HG03460 (cell line): ENCODE data around the gene SOX1.

Experiments
- ATAC-seq: cut with Tn5 transposase; IDR thresholded peaks from one replicate; pipeline ENCODE4 v1.9.1; 2021; ENCODE audit not compliant: unreplicated experiment

The SOX1 gene

GRCh38 chr13:112067116-112067741, at the start of gene SOX1:
Gene SOX1, plus strand, starts transcription at chr13:112067149. Its CDS starts 510 bp downstream, at chr13:112067659.
- no peak for ATAC-seq

GRCh38 chr13:112024577-112024976, 42.4 kb upstream of the SOX1 start:
- no peak for ATAC-seq

DNA sequence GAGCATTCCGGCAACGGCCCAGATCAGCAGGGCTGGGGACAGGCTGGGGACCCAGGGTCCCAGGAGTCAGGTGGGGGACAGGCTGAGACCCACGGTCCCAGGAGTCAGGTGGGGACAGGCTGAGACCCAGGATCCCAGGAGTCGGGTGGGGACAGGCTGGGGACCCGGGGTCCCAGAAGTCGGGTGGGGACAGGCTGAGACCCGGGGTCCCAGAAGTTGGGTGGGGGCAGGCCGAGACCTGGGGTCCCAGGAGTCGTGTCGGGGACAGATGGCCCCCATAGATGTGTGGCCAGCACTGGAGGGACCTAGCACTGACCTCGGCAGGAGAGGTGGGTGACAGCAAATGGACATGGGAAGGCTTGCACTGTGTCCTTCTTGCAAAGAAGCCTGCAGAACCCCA, 39.7 kb upstream of the SOX1 start:
- ATAC-seq = no peak

- ATAC-seq = no peak
Observed at GRCh38 chr13:112028481-112028880, 38.5 kb upstream of the SOX1 start.

- ATAC-seq = no peak
Observed at GRCh38 chr13:112029143-112029542, 37.8 kb upstream of the SOX1 start.

GRCh38 chr13:112032186-112032993, 34.6 kb upstream of the SOX1 start:
- ATAC-seq = no peak

- no peak for ATAC-seq
Observed at GRCh38 chr13:112034231-112034630, 32.7 kb upstream of the SOX1 start.

DNA sequence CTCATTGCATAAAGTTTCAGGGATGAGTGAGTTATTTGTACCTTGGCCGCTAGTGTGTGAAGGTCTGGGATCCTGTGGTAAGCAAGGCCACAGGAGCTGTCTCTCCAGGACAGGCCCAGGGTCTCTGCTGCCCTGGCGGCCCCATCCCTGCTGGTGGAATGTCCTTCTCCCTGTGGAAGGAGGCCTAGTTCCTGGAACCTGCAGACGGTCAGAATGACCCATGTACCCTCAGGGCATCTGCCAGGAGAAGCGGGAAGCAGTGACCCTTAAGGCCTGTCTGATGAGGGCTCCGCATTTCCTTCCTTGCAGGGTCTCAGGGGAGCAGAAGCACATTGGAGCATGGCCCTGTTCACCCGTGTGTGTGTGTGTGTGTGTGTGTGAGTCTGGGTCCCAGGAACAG, 32.1 kb upstream of the SOX1 start:
- ATAC-seq = no peak

- ATAC-seq = no peak
Observed at GRCh38 chr13:112042496-112042895, 24.5 kb upstream of the SOX1 start.

DNA sequence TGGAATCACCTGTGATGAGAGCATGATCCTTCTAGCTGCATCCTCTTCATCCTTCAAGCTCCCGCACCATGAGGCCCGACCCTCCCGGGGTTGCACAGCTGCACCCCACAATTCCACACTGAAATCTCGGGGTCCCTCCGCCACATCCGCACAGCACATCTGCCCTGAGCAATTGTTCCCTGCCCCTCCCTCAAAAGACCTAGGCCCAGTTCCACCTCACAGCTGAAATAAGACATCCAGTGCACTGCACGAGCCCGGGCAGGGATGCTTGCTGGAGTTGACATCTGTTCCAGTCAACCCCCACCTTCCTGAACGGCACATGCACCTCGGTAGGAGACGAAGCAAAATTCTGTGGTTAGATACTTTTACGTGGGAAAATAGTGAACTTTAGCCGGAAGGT, 14.7 kb upstream of the SOX1 start:
- ATAC-seq = no peak

GRCh38 chr13:112053167-112053743, 13.7 kb upstream of the SOX1 start:
- ATAC-seq = no peak

DNA sequence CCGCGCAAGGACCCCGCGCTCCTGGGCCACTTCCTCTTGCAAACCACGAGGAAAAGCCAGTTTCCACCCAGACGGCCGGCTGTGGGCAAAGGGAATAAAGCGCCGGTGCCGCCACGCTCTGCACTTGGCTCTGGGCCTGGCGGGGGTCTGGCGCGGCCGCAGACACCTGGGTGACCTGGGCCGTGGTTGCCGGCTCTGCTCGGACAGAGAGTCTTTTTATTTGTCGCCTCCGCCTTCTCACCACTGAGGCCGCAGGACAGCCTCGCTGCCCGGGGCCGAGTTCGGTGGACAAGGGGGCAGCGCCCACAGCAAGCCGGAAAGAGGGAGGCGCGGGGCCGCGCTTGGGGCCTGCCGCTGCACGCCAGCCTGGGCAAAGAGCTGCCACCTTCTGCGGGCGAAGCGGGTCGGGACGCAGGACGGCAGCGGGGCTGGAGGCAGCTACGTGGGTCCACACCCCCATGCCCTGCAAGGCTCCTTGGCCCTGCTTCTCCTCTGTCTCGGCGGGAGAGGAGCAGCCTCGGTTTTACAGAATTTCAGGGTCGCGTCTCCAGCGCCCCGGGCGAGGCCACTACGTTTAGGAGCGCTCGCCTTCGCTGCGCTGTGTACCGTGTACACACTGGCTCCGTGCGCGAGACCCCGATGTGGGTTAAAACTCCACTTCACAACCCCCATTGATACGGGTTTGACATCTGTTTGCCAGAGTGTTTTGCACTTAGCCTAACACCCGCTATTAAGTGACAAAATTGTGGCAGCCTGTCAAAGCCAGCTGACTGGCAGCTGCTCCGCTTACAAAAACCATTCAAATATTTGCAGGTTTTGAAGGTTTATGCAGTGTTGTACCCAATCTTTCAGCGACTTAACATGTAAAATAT, 13.0 kb upstream of the SOX1 start:
- ATAC-seq = no peak

DNA sequence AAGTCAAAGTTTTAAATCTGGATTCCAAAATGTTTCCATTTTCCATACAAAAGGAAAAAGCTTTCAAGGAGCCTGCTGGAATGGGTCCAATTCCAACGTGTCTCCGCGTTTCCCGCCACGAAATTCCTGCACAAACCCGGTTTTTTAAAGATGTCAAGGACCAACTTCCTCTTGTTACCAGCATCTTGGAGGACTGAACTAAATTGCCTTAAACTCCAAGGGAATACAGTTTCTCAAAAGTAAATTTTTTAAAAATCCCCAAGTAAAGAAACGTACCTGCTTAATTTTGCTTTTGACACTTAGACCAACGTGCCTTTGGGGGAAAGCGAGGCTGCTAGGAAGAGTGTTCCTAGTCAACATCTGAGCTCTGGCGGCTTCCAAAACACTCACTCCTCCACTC, 12.3 kb upstream of the SOX1 start:
- ATAC-seq = no peak

- ATAC-seq = no peak
Observed at GRCh38 chr13:112055036-112055914, 11.7 kb upstream of the SOX1 start.

DNA sequence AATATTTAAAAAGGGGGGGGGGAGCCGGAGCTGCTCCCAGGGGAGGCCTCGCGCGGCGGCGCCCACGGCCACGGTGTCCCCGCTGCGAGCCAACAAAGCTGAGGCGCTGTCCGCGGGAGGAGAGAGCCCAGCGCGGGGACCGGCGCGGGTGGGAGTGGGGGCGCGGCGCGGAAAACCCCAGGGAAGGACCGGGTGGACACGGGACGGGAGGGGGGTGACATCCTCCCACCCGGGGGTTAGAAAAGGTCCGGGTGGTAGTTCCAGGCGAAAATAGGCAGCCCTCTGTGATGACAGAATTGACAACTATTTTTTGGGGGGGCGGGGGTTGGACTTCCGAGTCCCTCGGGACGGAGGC, 11.1 kb upstream of the SOX1 start:
- ATAC-seq = no peak

DNA sequence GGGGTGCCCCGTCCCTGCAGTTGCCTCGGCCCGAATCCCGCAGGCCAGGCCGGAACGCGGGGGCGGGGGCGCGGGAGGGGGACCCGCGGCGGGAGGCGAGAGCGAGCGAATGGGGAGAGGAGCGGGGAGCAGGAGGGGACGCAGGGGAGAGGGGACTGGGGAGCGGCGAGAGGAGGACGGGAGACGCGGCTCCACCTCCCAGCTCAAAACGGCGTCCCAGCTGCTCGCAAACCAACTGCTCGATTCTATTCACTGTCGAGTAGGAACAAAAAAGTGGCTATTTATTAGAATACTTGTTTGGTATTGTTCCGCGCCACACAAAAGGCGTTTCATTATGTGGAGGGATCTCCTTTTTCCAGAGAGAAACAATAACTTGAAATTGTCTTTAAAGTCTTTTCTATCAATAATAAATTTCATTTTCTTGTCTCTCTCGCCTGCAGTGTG, 10.6 kb upstream of the SOX1 start:
- ATAC-seq = no peak

GRCh38 chr13:112056739-112057438, 10.1 kb upstream of the SOX1 start:
- ATAC-seq = no peak

DNA sequence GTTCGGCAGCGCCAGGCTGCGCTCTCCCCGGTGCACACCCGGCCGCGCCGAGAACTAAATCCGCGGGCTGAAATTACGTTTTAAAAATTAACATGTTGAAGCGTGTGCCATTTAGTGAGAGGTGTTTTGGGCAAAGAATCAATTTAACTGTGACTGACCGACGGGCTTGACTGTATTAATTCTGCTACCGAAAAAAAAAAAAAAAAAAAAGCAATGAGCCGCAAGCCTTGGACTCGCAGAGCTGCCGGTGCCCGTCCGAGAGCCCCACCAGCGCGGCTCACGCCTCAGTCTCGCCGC, 9.6 kb upstream of the SOX1 start:
- ATAC-seq = no peak

- ATAC-seq = no peak
Observed at GRCh38 chr13:112057736-112058518, 9.0 kb upstream of the SOX1 start.
